Fibroblast of lung (primary cell): ENCODE data around the gene AACS.

ENCODE experiments used
- EZH2 ChIP-seq: IDR thresholded peaks from 2 replicates; pipeline ENCODE4 v1.5.1; 2012; ENCODE audit warnings: low read length, control low read depth, mild to moderate bottlenecking; ENCODE audit errors: missing control alignments
- TF ChIP-seq, protein P1 (sequence below), 2 donors: IDR thresholded peaks in 1 of 2; conservative IDR thresholded peaks in 1 of 2; 1 replicate in 1 of 2; 2 replicates in 1 of 2; pipeline ENCODE4 v1.5.1; 2011 to 2012; ENCODE audit warnings: low read length in 2 of 2, control low read depth in 1 of 2, inconsistent platforms in 1 of 2, low read depth in 1 of 2, mild to moderate bottlenecking in 1 of 2

- TF ChIP-seq, protein P1, sequence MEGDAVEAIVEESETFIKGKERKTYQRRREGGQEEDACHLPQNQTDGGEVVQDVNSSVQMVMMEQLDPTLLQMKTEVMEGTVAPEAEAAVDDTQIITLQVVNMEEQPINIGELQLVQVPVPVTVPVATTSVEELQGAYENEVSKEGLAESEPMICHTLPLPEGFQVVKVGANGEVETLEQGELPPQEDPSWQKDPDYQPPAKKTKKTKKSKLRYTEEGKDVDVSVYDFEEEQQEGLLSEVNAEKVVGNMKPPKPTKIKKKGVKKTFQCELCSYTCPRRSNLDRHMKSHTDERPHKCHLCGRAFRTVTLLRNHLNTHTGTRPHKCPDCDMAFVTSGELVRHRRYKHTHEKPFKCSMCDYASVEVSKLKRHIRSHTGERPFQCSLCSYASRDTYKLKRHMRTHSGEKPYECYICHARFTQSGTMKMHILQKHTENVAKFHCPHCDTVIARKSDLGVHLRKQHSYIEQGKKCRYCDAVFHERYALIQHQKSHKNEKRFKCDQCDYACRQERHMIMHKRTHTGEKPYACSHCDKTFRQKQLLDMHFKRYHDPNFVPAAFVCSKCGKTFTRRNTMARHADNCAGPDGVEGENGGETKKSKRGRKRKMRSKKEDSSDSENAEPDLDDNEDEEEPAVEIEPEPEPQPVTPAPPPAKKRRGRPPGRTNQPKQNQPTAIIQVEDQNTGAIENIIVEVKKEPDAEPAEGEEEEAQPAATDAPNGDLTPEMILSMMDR (conservative IDR thresholded peaks at IDR 0.05 in 1 of 2, IDR thresholded peaks at IDR 0.05 in 1 of 2; ENCODE audit: low read depth in 1 of 2, low read length in 2 of 2), result no peak
- no peak for TF ChIP-seq EZH2
Observed at GRCh38 chr12:125092108-125092871, 27.1 kb downstream of the AACS start.
